HepG2 (cell line): ENCODE measurements around the gene PLA2G4D. TPM values are rescaled to one million over a fixed set of nuclear protein-coding genes. Genes with fewer than 3 reads are reported as not detected.

Experiments used
- ATAC-seq: fragments of 200-7000 bp; cut with Tn5 transposase; 3 replicates; pipeline ENCODE4 v1.9.1; 2020; ENCODE audit warnings: mild to moderate bottlenecking, moderate library complexity
- BruUV-seq: library from RNA; stranded (reverse); fragments of 400-500 nt; replicated peaks from 2 replicates; lab custom pipeline; 2021; lab: Mats Ljungman, UMichigan
- CTCF ChIA-PET: fragments of 300-600 bp; formaldehyde crosslinking; extraction: SDS; loops from one replicate; lab custom pipeline; 2021; ENCODE audit warnings: low total read pairs, inconsistent platforms, low intra/inter-chr PET ratio; lab: Yijun Ruan, JAX
- POLR2A ChIA-PET: fragments of 350-600 bp; sonication (Branson Sonifier 250); formaldehyde crosslinking; loops from one replicate; lab custom pipeline; 2020; ENCODE audit warnings: antibody characterized with exemption, inconsistent platforms; lab: Yijun Ruan, JAX
- DNase-seq: peaks from one replicate; pipeline ENCODE4 v3.0.0-alpha.2; 2015; ENCODE audit warnings: low spot score
- FAIRE-seq: peaks from 3 replicates; lab custom pipeline; 2011; peaks lifted over from hg19 to GRCh38; lab: Jason Lieb, UNC
- H2AFZ ChIP-seq: one replicate; pipeline ENCODE4 v1.6.1; 2011; ENCODE audit warnings: low read length, inconsistent platforms
- H3K27ac ChIP-seq: fragments of 300-600 bp; 3 replicates; pipeline ENCODE4 v1.8.0; 2011; ENCODE audit warnings: mixed run types, mild to moderate bottlenecking, mixed read lengths, low read length, inconsistent platforms; ENCODE audit not compliant: insufficient read depth; ENCODE audit errors: extremely low read length
- H3K27me3 ChIP-seq, 2 experiments: fragments of 200-600 bp in 1 of 2; 2 replicates in 1 of 2; 3 replicates in 1 of 2; pipeline versions ENCODE4 v1.6.0 to v1.8.0; 2011; ENCODE audit warnings: low read length in 2 of 2, mild to moderate bottlenecking in 2 of 2, moderate library complexity in 2 of 2, inconsistent platforms in 1 of 2; ENCODE audit not compliant: insufficient read depth in 2 of 2, control insufficient read depth in 1 of 2
- H3K36me3 ChIP-seq, 2 experiments: fragments of 200-600 bp in 1 of 2; replicated peaks in 1 of 2; 2 replicates in 1 of 2; 3 replicates in 1 of 2; pipeline versions ENCODE4 v1.5.1 to v1.8.0; 2011; ENCODE audit warnings: low read length in 2 of 2, inconsistent platforms in 1 of 2; ENCODE audit not compliant: insufficient read depth in 2 of 2, control insufficient read depth in 1 of 2
- H3K4me1 ChIP-seq: 2 replicates; pipeline ENCODE4 v1.5.1; 2012; ENCODE audit warnings: low read length, inconsistent platforms; ENCODE audit not compliant: insufficient read depth
- H3K4me2 ChIP-seq: 2 replicates; pipeline ENCODE4 v1.6.0; 2011; ENCODE audit warnings: low read depth, low read length, inconsistent platforms
- H3K4me3 ChIP-seq, 3 experiments: fragments of 200-600 bp in 1 of 3; sonication (generic), shearing (Covaris generic) in 1 of 3; replicated peaks in 1 of 3; 2 replicates each; pipeline ENCODE4 v1.5.1; 2011 to 2016; ENCODE audit warnings: low read length in 3 of 3, inconsistent platforms in 2 of 3, low read depth in 2 of 3, mild to moderate bottlenecking in 2 of 3, control low read depth in 1 of 3, mixed read lengths in 1 of 3; ENCODE audit not compliant: insufficient read depth in 1 of 3
- H3K79me2 ChIP-seq: one replicate; pipeline ENCODE4 v1.6.1; 2011; ENCODE audit warnings: low read length, inconsistent platforms; ENCODE audit not compliant: insufficient read depth
- H3K9ac ChIP-seq: 2 replicates; pipeline ENCODE4 v1.6.0; 2011; ENCODE audit warnings: mild to moderate bottlenecking, low read depth, low read length, inconsistent platforms; ENCODE audit not compliant: insufficient read depth
- H3K9me3 ChIP-seq: 2 replicates; pipeline ENCODE4 v1.5.1; 2012; ENCODE audit warnings: mild to moderate bottlenecking, low read length
- H4K20me1 ChIP-seq: 2 replicates; pipeline ENCODE4 v1.6.0; 2011; ENCODE audit warnings: inconsistent platforms, mild to moderate bottlenecking, low read length, moderate library complexity; ENCODE audit not compliant: insufficient read depth
- ARNT2 ChIP-seq: sonication (generic); formaldehyde crosslinking; IDR thresholded peaks from 2 replicates; pipeline ENCODE4 v1.8.0; 2022; ENCODE audit warnings: mild to moderate bottlenecking, low read depth, missing genetic modification reagents, moderate library complexity
- EZH2 ChIP-seq: conservative IDR thresholded peaks from 2 replicates; pipeline ENCODE4 v1.6.1; 2012; ENCODE audit warnings: mild to moderate bottlenecking, low read depth, low read length, moderate library complexity
- HCFC1 ChIP-seq: fragments of 150-350 bp; IDR thresholded peaks from 2 replicates; pipeline ENCODE4 v1.6.1; 2014; ENCODE audit warnings: low read depth, low read length
- JUN ChIP-seq: sonication (generic); formaldehyde crosslinking; IDR thresholded peaks from 2 replicates; pipeline ENCODE4 v1.4.0; 2020; ENCODE audit warnings: mild to moderate bottlenecking, missing genetic modification reagents
- SOX6 ChIP-seq, 2 experiments: fragments of 450-650 bp in 1 of 2; sonication (generic) in 1 of 2; formaldehyde crosslinking in 1 of 2; IDR thresholded peaks; 2 replicates each; pipeline versions ENCODE4 v1.4.0 to v1.6.1; 2017 to 2020; ENCODE audit warnings: antibody characterized with exemption in 1 of 2, mild to moderate bottlenecking in 1 of 2, missing genetic modification reagents in 1 of 2
- STAG1 ChIP-seq: sonication (generic); formaldehyde crosslinking; IDR thresholded peaks from 2 replicates; pipeline ENCODE4 v1.4.0; 2020; ENCODE audit warnings: missing genetic modification reagents
- ZNF331 ChIP-seq: sonication (generic); formaldehyde crosslinking; IDR thresholded peaks from 2 replicates; pipeline ENCODE4 v1.4.0; 2020; ENCODE audit warnings: missing genetic modification reagents
- ZNF556 ChIP-seq: sonication (generic); formaldehyde crosslinking; IDR thresholded peaks from 2 replicates; pipeline ENCODE4 v1.4.0; 2020; ENCODE audit warnings: mild to moderate bottlenecking, missing genetic modification reagents, borderline replicate concordance
- ZNF678 ChIP-seq: sonication (generic); formaldehyde crosslinking; IDR thresholded peaks from 2 replicates; pipeline ENCODE4 v1.4.0; 2020; ENCODE audit warnings: mild to moderate bottlenecking, missing genetic modification reagents
- ZNF839 ChIP-seq: sonication (generic); formaldehyde crosslinking; IDR thresholded peaks from 2 replicates; pipeline ENCODE4 v1.4.0; 2020; ENCODE audit warnings: missing genetic modification reagents, mild to moderate bottlenecking, borderline replicate concordance
- WGBS: methylation state at CpG from one replicate; pipeline ENCODE4 v1.1.6; 2017; ENCODE audit warnings: low lambda C conversion rate; 5-methylcytosine and 5-hydroxymethylcytosine counted together
- in situ Hi-C: cut with HindIII; loops from 2 replicates; pipeline ENCODE4 v1.10.0; 2017; ENCODE audit warnings: low pct_unique_long_range_greater_than_20kb; ENCODE audit not compliant: extremely low pct_ligation_motif_present
- intact Hi-C: fragments of 100-400 bp; cut with micrococcal nuclease; formaldehyde crosslinking; loops from one replicate; pipeline ENCODE4 v1.10.0; 2022; ENCODE audit not compliant: unreplicated experiment
- polyA plus RNA-seq, 8 experiments: library from polyadenylated mRNA; depleted of rRNA in 3 of 8; stranded (reverse) in 7 of 8; unstranded in 1 of 8; fragments of >200 nt; fragmentation: Illumina TruSeq in 4 of 8; extraction: Trizol in 4 of 8; gene quantifications; 2 replicates each; pipeline versions ENCODE4 v1.2.1 to v1.2.3, GENCODE V29; 2011 to 2016; ENCODE audit warnings: low read depth in 4 of 8, missing spikeins in 1 of 8, mixed read lengths in 1 of 8; ENCODE audit not compliant: insufficient read depth in 1 of 8
- total RNA-seq, 5 experiments: library from RNA; depleted of rRNA; stranded (reverse); fragments of >200 nt; fragmentation: Illumina TruSeq; extraction: Trizol; gene quantifications; 2 replicates each; pipeline ENCODE4 v1.2.3, GENCODE V29; 2016; ENCODE audit warnings: low read depth in 1 of 5
- TF ChIP-seq, protein P1 (sequence below): sonication (generic); formaldehyde crosslinking; IDR thresholded peaks from 2 replicates; pipeline ENCODE4 v1.8.0; 2022; ENCODE audit warnings: mild to moderate bottlenecking, missing genetic modification reagents; ENCODE audit not compliant: insufficient replicate concordance
- TF ChIP-seq, protein P2 (sequence below): sonication (generic); formaldehyde crosslinking; IDR thresholded peaks from 2 replicates; pipeline ENCODE4 v1.5.1; 2020; ENCODE audit warnings: mild to moderate bottlenecking, missing genetic modification reagents, borderline replicate concordance
- TF ChIP-seq, protein P3 (sequence below): sonication (generic); formaldehyde crosslinking; IDR thresholded peaks from 2 replicates; pipeline ENCODE4 v1.4.0; 2020; ENCODE audit warnings: missing genetic modification reagents, borderline replicate concordance

Gene PLA2G4D
- total and polyA plus RNA-seq, 2 of the 13 experiments (the other 11 are each of a cell fraction or from before 2014, with no cell fraction given): 0.04 to 0.21 TPM

DNA sequence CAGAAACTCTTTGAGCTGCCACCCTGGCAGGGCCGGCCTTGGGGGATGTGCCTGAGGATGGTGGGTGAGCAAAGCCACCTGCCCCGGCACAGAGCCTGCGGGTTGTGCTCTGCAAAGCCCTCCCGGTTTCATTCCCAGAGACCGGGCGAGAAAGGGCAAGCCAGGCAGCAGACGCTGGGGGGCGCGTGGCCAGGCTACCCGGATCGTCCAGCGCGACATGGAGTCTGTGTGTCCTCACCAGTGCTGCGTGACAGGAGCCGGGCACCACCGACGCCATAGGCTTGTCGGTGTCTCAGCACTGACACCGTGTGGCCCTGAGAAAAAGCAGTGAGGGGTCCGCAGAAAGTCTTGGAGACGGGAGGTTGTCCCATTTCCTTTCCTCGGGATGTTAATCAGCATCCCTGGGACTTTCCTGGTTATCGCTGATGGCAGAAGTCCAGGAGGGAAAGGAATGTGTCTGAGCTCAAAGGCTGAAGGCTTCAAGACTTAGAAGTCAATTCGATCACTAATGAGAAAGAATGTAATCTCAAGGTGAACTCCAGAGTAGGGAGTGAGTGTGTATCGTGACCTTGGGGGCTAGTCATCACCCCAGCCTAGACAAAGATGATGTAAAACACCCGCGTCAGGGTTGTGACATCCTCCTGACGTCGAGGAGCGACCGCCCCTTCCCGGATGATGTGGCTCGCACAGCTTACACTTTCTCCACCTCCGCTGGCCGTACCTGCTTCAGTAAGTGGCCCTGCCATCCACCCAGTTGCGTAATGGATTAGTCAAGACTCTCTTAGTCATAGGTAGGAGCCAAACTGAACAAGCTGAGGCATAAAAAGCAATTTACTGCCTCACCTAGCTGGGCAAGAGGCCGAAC lies 37.2 kb downstream of the PLA2G4D start:
- intact Hi-C loops: loop anchor here (1.0 kb wide), 1 partner anchor 9 kb away; no protein-coding TSS in a partner anchor
- BruUV-seq: no TSS peak
- ATAC-seq: peak; percentile 97
- ChIA-PET CTCF (interaction anchor here (1.5 to 4.3 kb wide), 2 partner anchors 27 to 68 kb away, joined by 5 to 39 read pairs; no protein-coding TSS in a partner anchor), POLR2A (interaction anchor here (1.8 kb wide), 1 partner anchor 85 kb away, joined by 5 read pairs; the partner anchor contains the start of gene EHD4)
- peak overlapping the region; percentile 4 to 45 (median 17); a peak in 3 of 6 replicates for H3K4me3 ChIP-seq
- H3K4me1 ChIP-seq: peaks cover 42% of the 10 kb centered on the region
- no peaks in the 10 kb centered on the region for H4K20me1 ChIP-seq
- no peaks in the 10 kb centered on the region for H3K36me3 ChIP-seq
- DNase-seq: peak; percentile 80
- in situ Hi-C loops: loop anchor here (5.0 kb wide), 1 partner anchor 70 kb away; no protein-coding TSS in a partner anchor
- H3K27me3 ChIP-seq: peaks cover 0 to 9% of the 10 kb centered on the region in 2 experiments; a peak in 1 of 5 replicates
- H3K27ac ChIP-seq: no peak overlapping the region
- H3K9ac ChIP-seq: no peak overlapping the region
- WGBS: 3% methylated on average over 26 of the region's 37 CpGs
- FAIRE-seq: peak; percentile 51
- H3K79me2 ChIP-seq: no peaks in the 10 kb centered on the region
- no peaks in the 10 kb centered on the region for H3K9me3 ChIP-seq
- H3K4me2 ChIP-seq: peak overlapping the region; percentile 79
- peak overlapping the region; percentile 17 for H2AFZ ChIP-seq
- TF ChIP-seq ZNF678 (CRISPR knock-in tag) (no peak), STAG1 (CRISPR knock-in tag) (peak; percentile 82), ZNF331 (CRISPR knock-in tag) (peak; percentile 99), JUN (CRISPR knock-in tag) (no peak), SOX6 (IDR thresholded peaks at IDR 0.05) (no peak), SOX6 (CRISPR knock-in tag; IDR thresholded peaks at IDR 0.05) (peak; percentile 50), ZNF839 (no peak), EZH2 (no peak), ZNF556 (CRISPR knock-in tag) (peak; percentile 8; the same call in 1 of the 2 replicates), ARNT2 (peak; percentile 65; the same call in 1 of the 2 replicates), HCFC1 (no peak)
- TF ChIP-seq, protein P1, sequence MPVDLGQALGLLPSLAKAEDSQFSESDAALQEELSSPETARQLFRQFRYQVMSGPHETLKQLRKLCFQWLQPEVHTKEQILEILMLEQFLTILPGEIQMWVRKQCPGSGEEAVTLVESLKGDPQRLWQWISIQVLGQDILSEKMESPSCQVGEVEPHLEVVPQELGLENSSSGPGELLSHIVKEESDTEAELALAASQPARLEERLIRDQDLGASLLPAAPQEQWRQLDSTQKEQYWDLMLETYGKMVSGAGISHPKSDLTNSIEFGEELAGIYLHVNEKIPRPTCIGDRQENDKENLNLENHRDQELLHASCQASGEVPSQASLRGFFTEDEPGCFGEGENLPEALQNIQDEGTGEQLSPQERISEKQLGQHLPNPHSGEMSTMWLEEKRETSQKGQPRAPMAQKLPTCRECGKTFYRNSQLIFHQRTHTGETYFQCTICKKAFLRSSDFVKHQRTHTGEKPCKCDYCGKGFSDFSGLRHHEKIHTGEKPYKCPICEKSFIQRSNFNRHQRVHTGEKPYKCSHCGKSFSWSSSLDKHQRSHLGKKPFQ (CRISPR knock-in tag): no peak
- TF ChIP-seq, protein P2, sequence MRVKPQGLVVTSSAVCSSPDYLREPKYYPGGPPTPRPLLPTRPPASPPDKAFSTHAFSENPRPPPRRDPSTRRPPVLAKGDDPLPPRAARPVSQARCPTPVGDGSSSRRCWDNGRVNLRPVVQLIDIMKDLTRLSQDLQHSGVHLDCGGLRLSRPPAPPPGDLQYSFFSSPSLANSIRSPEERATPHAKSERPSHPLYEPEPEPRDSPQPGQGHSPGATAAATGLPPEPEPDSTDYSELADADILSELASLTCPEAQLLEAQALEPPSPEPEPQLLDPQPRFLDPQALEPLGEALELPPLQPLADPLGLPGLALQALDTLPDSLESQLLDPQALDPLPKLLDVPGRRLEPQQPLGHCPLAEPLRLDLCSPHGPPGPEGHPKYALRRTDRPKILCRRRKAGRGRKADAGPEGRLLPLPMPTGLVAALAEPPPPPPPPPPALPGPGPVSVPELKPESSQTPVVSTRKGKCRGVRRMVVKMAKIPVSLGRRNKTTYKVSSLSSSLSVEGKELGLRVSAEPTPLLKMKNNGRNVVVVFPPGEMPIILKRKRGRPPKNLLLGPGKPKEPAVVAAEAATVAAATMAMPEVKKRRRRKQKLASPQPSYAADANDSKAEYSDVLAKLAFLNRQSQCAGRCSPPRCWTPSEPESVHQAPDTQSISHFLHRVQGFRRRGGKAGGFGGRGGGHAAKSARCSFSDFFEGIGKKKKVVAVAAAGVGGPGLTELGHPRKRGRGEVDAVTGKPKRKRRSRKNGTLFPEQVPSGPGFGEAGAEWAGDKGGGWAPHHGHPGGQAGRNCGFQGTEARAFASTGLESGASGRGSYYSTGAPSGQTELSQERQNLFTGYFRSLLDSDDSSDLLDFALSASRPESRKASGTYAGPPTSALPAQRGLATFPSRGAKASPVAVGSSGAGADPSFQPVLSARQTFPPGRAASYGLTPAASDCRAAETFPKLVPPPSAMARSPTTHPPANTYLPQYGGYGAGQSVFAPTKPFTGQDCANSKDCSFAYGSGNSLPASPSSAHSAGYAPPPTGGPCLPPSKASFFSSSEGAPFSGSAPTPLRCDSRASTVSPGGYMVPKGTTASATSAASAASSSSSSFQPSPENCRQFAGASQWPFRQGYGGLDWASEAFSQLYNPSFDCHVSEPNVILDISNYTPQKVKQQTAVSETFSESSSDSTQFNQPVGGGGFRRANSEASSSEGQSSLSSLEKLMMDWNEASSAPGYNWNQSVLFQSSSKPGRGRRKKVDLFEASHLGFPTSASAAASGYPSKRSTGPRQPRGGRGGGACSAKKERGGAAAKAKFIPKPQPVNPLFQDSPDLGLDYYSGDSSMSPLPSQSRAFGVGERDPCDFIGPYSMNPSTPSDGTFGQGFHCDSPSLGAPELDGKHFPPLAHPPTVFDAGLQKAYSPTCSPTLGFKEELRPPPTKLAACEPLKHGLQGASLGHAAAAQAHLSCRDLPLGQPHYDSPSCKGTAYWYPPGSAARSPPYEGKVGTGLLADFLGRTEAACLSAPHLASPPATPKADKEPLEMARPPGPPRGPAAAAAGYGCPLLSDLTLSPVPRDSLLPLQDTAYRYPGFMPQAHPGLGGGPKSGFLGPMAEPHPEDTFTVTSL (CRISPR knock-in tag): no peak
- TF ChIP-seq, protein P3, sequence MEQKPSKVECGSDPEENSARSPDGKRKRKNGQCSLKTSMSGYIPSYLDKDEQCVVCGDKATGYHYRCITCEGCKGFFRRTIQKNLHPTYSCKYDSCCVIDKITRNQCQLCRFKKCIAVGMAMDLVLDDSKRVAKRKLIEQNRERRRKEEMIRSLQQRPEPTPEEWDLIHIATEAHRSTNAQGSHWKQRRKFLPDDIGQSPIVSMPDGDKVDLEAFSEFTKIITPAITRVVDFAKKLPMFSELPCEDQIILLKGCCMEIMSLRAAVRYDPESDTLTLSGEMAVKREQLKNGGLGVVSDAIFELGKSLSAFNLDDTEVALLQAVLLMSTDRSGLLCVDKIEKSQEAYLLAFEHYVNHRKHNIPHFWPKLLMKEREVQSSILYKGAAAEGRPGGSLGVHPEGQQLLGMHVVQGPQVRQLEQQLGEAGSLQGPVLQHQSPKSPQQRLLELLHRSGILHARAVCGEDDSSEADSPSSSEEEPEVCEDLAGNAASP (CRISPR knock-in tag): peak; percentile 65; the same call in 1 of the 2 replicates
